ENCODE measurements around the gene CFAP20. TPM values are rescaled to one million over a fixed set of nuclear protein-coding genes. Genes with fewer than 3 reads are reported as not detected.
"Not testable (repeated sequence)": the region's sequence is repeated elsewhere in the genome, so short reads cannot be mapped to it uniquely, and the experiment has no call there.

Gene CFAP20
- polyA plus RNA-seq, 2 of the 4 experiments (the other 2 are of a cell fraction): 45.3 to 53.1 TPM

DNA sequence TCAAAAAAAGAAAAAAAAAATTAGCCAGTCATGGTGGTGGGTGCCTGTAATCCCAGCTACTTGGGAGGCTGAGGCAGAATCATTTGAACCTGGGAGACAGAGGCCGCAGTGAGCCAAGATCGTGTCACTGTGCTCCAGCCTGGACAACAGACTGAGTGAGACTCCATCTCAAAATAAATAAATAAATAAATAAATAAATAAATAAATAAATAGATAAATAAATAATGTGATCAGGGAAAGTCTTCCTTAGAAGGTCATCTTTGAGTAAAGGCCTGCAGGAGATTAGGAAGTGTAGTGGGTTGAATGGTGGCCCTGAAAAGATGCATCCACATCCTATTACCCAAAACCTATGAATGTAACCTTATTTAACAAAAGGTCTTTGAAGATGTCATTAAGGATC, 56.1 kb downstream of the CFAP20 start:
- H3K4me3 ChIP-seq; H3K9me3 ChIP-seq; POLR2A ChIA-PET; H3K4me1 ChIP-seq; DNase-seq (ENCODE audit: low read depth in 1 of 2, low spot score in 1 of 2); FAIRE-seq; H3K4me2 ChIP-seq; H3K27ac ChIP-seq; ATAC-seq: not testable (repeated sequence)
- CTCF ChIA-PET: interaction anchor here (1.2 kb wide), 1 partner anchor 45 kb away, joined by 3 read pairs; no protein-coding TSS in a partner anchor
- TF ChIP-seq ZC3H11A (IDR thresholded peaks at IDR 0.05): peak; percentile 73
- WGBS (ENCODE audit: missing lambda C conversion rate): 61% methylated on average over 2 of the region's 2 CpGs

DNA sequence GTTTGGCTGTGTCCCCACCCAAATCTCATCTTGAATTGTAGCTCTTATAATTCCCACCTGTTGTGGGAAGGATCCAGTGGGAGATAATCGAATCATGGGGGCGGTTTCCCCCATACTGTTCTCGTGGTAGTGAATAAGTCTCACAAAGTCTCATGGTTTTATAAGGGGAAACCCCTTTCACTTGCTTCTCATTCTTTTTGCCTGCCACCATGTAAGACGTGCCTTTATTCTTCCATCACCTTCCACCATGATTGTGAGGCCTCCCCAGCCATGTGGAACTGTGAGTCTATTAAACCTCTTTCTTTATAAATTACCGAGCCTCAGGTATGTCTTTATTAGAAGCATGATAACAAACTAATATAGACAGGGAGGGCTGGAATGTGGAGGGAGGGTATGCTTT, 57.0 kb downstream of the CFAP20 start:
- H3K9me3 ChIP-seq; DNase-seq (ENCODE audit: low read depth in 1 of 2, low spot score in 1 of 2); FAIRE-seq; H3K4me1 ChIP-seq; H3K4me2 ChIP-seq; H3K27ac ChIP-seq; H3K4me3 ChIP-seq; ATAC-seq; POLR2A ChIA-PET: not testable (repeated sequence)
- 43% methylated on average over 5 of the region's 5 CpGs for WGBS (ENCODE audit: missing lambda C conversion rate)
- peak; percentile 31 for TF ChIP-seq ZFP36 (IDR thresholded peaks at IDR 0.05; ENCODE audit: borderline replicate concordance, partially characterized antibody)
- CTCF ChIA-PET: interaction anchor here (1.4 kb wide), 1 partner anchor 25 kb away, joined by 4 read pairs; no protein-coding TSS in a partner anchor

DNA sequence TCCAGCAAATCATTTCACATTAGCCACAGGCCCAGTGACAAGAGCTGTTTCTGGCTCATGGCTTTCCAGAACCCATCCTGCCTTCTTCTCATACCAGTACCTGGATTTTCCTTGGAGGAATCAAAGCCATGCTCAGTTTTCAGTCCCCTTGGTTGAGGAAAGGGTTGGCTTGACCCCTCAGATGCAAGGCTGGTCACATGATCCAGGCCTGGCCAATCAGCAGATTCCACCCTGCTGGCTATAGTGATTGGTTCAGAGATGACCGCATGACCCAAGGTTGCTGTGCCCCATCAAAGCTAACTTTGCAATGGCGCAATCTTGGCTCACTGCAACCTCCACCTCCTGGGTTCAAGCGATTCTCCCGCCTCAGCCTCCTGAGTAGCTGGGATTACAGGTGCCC, 58.6 kb downstream of the CFAP20 start:
- CTCF ChIA-PET: interaction anchor here (0.6 to 1.5 kb wide), 3 partner anchors 24 to 38 kb away, joined by 3 to 5 read pairs (median 5); no protein-coding TSS in a partner anchor
- H3K4me3 ChIP-seq: no peak overlapping the region
- no peak overlapping the region for H3K4me2 ChIP-seq
- ATAC-seq: no peak
- no peak for FAIRE-seq
- TF ChIP-seq, protein P1, sequence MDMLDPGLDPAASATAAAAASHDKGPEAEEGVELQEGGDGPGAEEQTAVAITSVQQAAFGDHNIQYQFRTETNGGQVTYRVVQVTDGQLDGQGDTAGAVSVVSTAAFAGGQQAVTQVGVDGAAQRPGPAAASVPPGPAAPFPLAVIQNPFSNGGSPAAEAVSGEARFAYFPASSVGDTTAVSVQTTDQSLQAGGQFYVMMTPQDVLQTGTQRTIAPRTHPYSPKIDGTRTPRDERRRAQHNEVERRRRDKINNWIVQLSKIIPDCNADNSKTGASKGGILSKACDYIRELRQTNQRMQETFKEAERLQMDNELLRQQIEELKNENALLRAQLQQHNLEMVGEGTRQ (IDR thresholded peaks at IDR 0.05): 0 out of 2 replicates have a peak, but pooled peaks have one; percentile 6
- no peak for TF ChIP-seq ZSCAN20 (CRISPR knock-in tag; IDR thresholded peaks at IDR 0.05)
- no peaks in the 10 kb centered on the region for H3K4me1 ChIP-seq
- POLR2A ChIA-PET: interaction anchor here (0.6 kb wide), 1 partner anchor 256 kb away, joined by 3 read pairs; no protein-coding TSS in a partner anchor
- WGBS (ENCODE audit: missing lambda C conversion rate): 98% methylated on average over 4 of the region's 4 CpGs
- no peak overlapping the region for H3K27ac ChIP-seq
- DNase-seq (ENCODE audit: low read depth in 1 of 2, low spot score in 1 of 2): no peak
- H3K9me3 ChIP-seq: no peaks in the 10 kb centered on the region

Small RNA genes lying within 50 kb of the gene (small RNA-seq; reads per million reads assigned to genes)
- gene RF00019: 0 reads per million in 6 experiments

Other genes with a start within 250 kb of the CFAP20 start
- gene CNGB1, start 158.3 kb downstream of the CFAP20 start, polyA plus RNA-seq (2011; rRNA removed): 0.12 and 0.39 TPM in 2 replicates
- gene CNGB1, start 158.3 kb downstream of the CFAP20 start, polyA plus RNA-seq (2017; fragmentation: RNase III; extraction: RNeasy Plus Mini Kit Qiagen cat#74134 plus additional on column Dnase treatment): 0.15 to 0.23 TPM (median 0.21 TPM) in 3 replicates
- 10.8 and 12.0 TPM in 2 replicates for gene ZNF319, start 128.7 kb downstream of the CFAP20 start, polyA plus RNA-seq (2011; rRNA removed)
- gene ZNF319, start 128.7 kb downstream of the CFAP20 start, polyA plus RNA-seq (2017; fragmentation: RNase III; extraction: RNeasy Plus Mini Kit Qiagen cat#74134 plus additional on column Dnase treatment): 11.1 to 11.6 TPM (median 11.3 TPM) in 3 replicates
- 88.2 and 88.8 TPM in 2 replicates for gene USB1, start 128.0 kb downstream of the CFAP20 start, polyA plus RNA-seq (2011; rRNA removed)
- 132 to 143 TPM (median 140 TPM) in 3 replicates for gene USB1, start 128.0 kb downstream of the CFAP20 start, polyA plus RNA-seq (2017; fragmentation: RNase III; extraction: RNeasy Plus Mini Kit Qiagen cat#74134 plus additional on column Dnase treatment)
- 4.3 and 5.2 TPM in 2 replicates for gene MMP15, start 103.6 kb downstream of the CFAP20 start, polyA plus RNA-seq (2011; rRNA removed)
- 9.8 to 11.2 TPM (median 10.3 TPM) in 3 replicates for gene MMP15, start 103.6 kb downstream of the CFAP20 start, polyA plus RNA-seq (2017; fragmentation: RNase III; extraction: RNeasy Plus Mini Kit Qiagen cat#74134 plus additional on column Dnase treatment)
- gene CSNK2A2, start 68.7 kb upstream of the CFAP20 start, polyA plus RNA-seq (2011; rRNA removed): 47.6 and 64.3 TPM in 2 replicates
- gene CSNK2A2, start 68.7 kb upstream of the CFAP20 start, polyA plus RNA-seq (2017; fragmentation: RNase III; extraction: RNeasy Plus Mini Kit Qiagen cat#74134 plus additional on column Dnase treatment): 42.5 to 44.3 TPM (median 44.0 TPM) in 3 replicates
- gene PRSS54, start 165.6 kb upstream of the CFAP20 start, polyA plus RNA-seq (2011; rRNA removed): not detected in 2 replicates
- not detected in 3 replicates for gene PRSS54, start 165.6 kb upstream of the CFAP20 start, polyA plus RNA-seq (2017; fragmentation: RNase III; extraction: RNeasy Plus Mini Kit Qiagen cat#74134 plus additional on column Dnase treatment)

Measured in A549 (cell line).